HCT116 (cell line): ENCODE measurements around the gene CD9.

ENCODE experiments used
- CTCF ChIP-seq, 3 experiments: fragments of 200-600 bp in 1 of 3; sonication (generic) in 1 of 3; IDR thresholded peaks in 2 of 3; conservative IDR thresholded peaks in 1 of 3; 2 replicates each; pipeline ENCODE4 v1.5.1; 2012 to 2017; ENCODE audit warnings: low read depth in 2 of 3, low read length in 2 of 3, antibody characterized with exemption in 1 of 3, borderline replicate concordance in 1 of 3, control low read depth in 1 of 3, mild to moderate bottlenecking in 1 of 3, mixed read lengths in 1 of 3, mixed run types in 1 of 3, moderate library complexity in 1 of 3; ENCODE audit not compliant: insufficient read depth in 1 of 3
- EZH2 ChIP-seq: fragments of 200-600 bp; sonication (generic); IDR thresholded peaks from 2 replicates; pipeline ENCODE4 v1.6.1; 2017; ENCODE audit warnings: antibody characterized with exemption, mixed run types
- RAD21 ChIP-seq: IDR thresholded peaks from 2 replicates; pipeline ENCODE4 v1.6.1; 2012; ENCODE audit warnings: low read depth, mild to moderate bottlenecking
- REST ChIP-seq: IDR thresholded peaks from 2 replicates; pipeline ENCODE4 v1.6.1; 2012; ENCODE audit warnings: low read depth
- SP1 ChIP-seq: IDR thresholded peaks from 2 replicates; pipeline ENCODE4 v1.6.1; 2012; ENCODE audit warnings: low read depth
- ZBTB33 ChIP-seq: IDR thresholded peaks from 2 replicates; pipeline ENCODE4 v1.6.1; 2011; ENCODE audit warnings: mild to moderate bottlenecking, low read length, moderate library complexity; ENCODE audit not compliant: insufficient replicate concordance; ENCODE audit errors: extremely low read depth

GRCh38 chr12:6224550-6224949 is 24.4 kb downstream of the CD9 start:
- TF ChIP-seq ZBTB33, result no peak
- no peak for TF ChIP-seq SP1
- no peak for TF ChIP-seq EZH2
- no peak for TF ChIP-seq CTCF (IDR thresholded peaks at IDR 0.05 in 2 of 3, conservative IDR thresholded peaks at IDR 0.05 in 1 of 3; ENCODE audit: borderline replicate concordance in 1 of 3, insufficient read depth in 1 of 3, low read depth in 2 of 3, low read length in 2 of 3)
- no peak for TF ChIP-seq RAD21
- no peak for TF ChIP-seq REST
